Endodermal cell (in vitro differentiated cells): ENCODE data around the gene TSTD2. TPM values are rescaled to one million over a fixed set of nuclear protein-coding genes. Genes with fewer than 3 reads are reported as not detected.

ENCODE experiments used
- DNase-seq: peaks from one replicate; pipeline ENCODE4 v3.0.0-alpha.2; 2017
- H3K27ac ChIP-seq: 2 replicates; pipeline ENCODE4 v1.5.1; 2013; ENCODE audit warnings: mild to moderate bottlenecking, low read depth, low read length, moderate library complexity
- H3K27me3 ChIP-seq: 2 replicates; pipeline ENCODE4 v1.6.1; 2013; ENCODE audit warnings: mild to moderate bottlenecking, low read length, moderate library complexity; ENCODE audit not compliant: insufficient read depth, control insufficient read depth, poor library complexity, severe bottlenecking
- H3K36me3 ChIP-seq: 2 replicates; pipeline ENCODE4 v1.7.0; 2013; ENCODE audit warnings: mild to moderate bottlenecking, low read length, moderate library complexity; ENCODE audit not compliant: control insufficient read depth, insufficient read depth
- H3K4me1 ChIP-seq: one replicate; pipeline ENCODE4 v1.7.0; 2013; ENCODE audit warnings: low read length; ENCODE audit not compliant: control insufficient read depth, insufficient read depth
- H3K4me3 ChIP-seq: 2 replicates; pipeline ENCODE4 v1.5.1; 2013; ENCODE audit warnings: mild to moderate bottlenecking, low read length, moderate library complexity
- H3K9ac ChIP-seq: 2 replicates; pipeline ENCODE4 v1.6.1; 2013; ENCODE audit warnings: mild to moderate bottlenecking, low read length, moderate library complexity; ENCODE audit not compliant: poor library complexity, severe bottlenecking; ENCODE audit errors: extremely low read depth
- H3K9me3 ChIP-seq: 2 replicates; pipeline ENCODE4 v1.6.1; 2013; ENCODE audit warnings: mild to moderate bottlenecking, low read length, moderate library complexity; ENCODE audit not compliant: control insufficient read depth
- H3K27ac Mint-ChIP-seq: 2 replicates; pipeline ENCODE4 v1.8.0; 2020; ENCODE audit warnings: mixed read lengths
- H3K27me3 Mint-ChIP-seq: 2 replicates; pipeline ENCODE4 v1.8.0; 2021; ENCODE audit warnings: mild to moderate bottlenecking, mixed read lengths; ENCODE audit not compliant: insufficient read depth
- H3K36me3 Mint-ChIP-seq: 2 replicates; pipeline ENCODE4 v1.8.0; 2020; ENCODE audit warnings: low read depth, mixed read lengths
- H3K4me1 Mint-ChIP-seq: 2 replicates; pipeline ENCODE4 v1.8.0; 2020; ENCODE audit warnings: mixed read lengths
- H3K4me3 Mint-ChIP-seq: 2 replicates; pipeline ENCODE4 v1.8.0; 2020; ENCODE audit warnings: mild to moderate bottlenecking, moderate library complexity, mixed read lengths
- H3K9me3 Mint-ChIP-seq: 2 replicates; pipeline ENCODE4 v1.8.0; 2020; ENCODE audit warnings: mild to moderate bottlenecking, mixed read lengths
- WGBS, 2 experiments: methylation state at CpG; one replicate each; pipeline versions ENCODE4 v1.1.5 to v1.1.7; 2013; ENCODE audit warnings: missing lambda C conversion rate in 2 of 2, mixed read lengths in 1 of 2; ENCODE audit not compliant: insufficient coverage in 1 of 2, insufficient read length in 1 of 2; 5-methylcytosine and 5-hydroxymethylcytosine counted together
- total RNA-seq, 2 donors: library from RNA; stranded (reverse); fragmentation: NEBNext Ultra II Directional in 1 of 2; extraction: Animal tissue kit (Norgen Biotek cat#: 25700) in 1 of 2; gene quantifications; 2 replicates in 1 of 2; 3 replicates in 1 of 2; pipeline ENCODE4 v1.2.1, GENCODE V29; 2021
- TF ChIP-seq, protein P1 (sequence below): fragments of 200-600 bp; sonication (generic); conservative IDR thresholded peaks from 2 replicates; pipeline ENCODE4 v1.5.0; 2021; ENCODE audit warnings: antibody characterized with exemption, mild to moderate bottlenecking

Gene TSTD2
- total RNA-seq, 2 donors from 2014 or later: 23.0 TPM

DNA sequence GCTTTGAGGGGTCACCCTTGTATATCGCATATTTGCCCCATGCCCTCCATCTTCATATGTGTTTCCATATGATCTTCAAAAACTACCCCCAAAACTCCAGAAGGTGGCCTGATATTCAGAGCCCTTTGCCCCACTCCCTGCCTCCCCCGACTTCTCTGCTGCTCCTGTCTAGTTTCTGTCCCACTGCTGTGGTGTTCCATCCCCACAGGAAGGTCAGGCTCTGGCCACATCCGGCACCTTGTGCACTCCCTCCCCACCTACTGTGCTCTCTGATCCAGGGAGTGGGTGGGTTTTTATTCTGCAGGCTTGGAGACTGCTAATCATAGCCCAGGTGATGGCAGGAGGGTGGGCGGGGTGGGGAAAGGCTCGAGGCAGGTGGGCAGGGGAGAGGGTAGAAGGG is 79.3 kb downstream of the TSTD2 start:
- Histone ChIP-seq H3K27ac (no peak overlapping the region), H3K27me3 (no peaks in the 10 kb centered on the region), H3K9ac (no peak overlapping the region), H3K36me3 (peaks cover 7% of the 10 kb centered on the region), H3K4me1 (no peaks in the 10 kb centered on the region), H3K9me3 (no peaks in the 10 kb centered on the region), H3K4me3 (no peak overlapping the region)
- TF ChIP-seq, protein P1, sequence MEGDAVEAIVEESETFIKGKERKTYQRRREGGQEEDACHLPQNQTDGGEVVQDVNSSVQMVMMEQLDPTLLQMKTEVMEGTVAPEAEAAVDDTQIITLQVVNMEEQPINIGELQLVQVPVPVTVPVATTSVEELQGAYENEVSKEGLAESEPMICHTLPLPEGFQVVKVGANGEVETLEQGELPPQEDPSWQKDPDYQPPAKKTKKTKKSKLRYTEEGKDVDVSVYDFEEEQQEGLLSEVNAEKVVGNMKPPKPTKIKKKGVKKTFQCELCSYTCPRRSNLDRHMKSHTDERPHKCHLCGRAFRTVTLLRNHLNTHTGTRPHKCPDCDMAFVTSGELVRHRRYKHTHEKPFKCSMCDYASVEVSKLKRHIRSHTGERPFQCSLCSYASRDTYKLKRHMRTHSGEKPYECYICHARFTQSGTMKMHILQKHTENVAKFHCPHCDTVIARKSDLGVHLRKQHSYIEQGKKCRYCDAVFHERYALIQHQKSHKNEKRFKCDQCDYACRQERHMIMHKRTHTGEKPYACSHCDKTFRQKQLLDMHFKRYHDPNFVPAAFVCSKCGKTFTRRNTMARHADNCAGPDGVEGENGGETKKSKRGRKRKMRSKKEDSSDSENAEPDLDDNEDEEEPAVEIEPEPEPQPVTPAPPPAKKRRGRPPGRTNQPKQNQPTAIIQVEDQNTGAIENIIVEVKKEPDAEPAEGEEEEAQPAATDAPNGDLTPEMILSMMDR: no peak
- Mint-ChIP-seq H3K36me3 (no peaks in the 10 kb centered on the region), H3K9me3 (no peaks in the 10 kb centered on the region), H3K27me3 (no peaks in the 10 kb centered on the region), H3K4me1 (no peaks in the 10 kb centered on the region), H3K4me3 (no peak overlapping the region), H3K27ac (no peak overlapping the region)
- DNase-seq: no peak
- 84 to 90% methylated on average over 2 to 5 of the region's 5 CpGs for WGBS, 2 experiments

DNA sequence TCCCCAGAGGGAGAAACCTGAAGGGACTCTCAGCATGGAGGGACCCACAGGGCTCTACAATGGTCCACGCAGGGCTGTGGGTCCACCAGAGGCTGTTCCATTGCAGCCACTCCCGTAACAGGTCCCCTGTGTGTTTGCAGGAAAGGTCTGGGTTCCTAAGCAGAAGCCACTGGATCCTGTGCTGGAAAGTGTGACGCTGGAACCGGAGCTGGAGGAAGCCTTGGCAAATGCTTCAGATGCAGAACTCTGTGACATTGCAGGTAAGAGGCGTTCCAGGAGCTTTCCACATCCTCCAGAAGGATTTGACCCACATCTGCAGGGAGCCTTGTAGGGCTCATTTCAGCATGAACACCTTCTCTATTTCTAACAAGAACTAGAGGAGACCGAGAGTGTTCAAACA is 80.0 kb downstream of the TSTD2 start:
- TF ChIP-seq, protein P1: no peak
- no peak overlapping the region for H3K4me3 Mint-ChIP-seq

DNA sequence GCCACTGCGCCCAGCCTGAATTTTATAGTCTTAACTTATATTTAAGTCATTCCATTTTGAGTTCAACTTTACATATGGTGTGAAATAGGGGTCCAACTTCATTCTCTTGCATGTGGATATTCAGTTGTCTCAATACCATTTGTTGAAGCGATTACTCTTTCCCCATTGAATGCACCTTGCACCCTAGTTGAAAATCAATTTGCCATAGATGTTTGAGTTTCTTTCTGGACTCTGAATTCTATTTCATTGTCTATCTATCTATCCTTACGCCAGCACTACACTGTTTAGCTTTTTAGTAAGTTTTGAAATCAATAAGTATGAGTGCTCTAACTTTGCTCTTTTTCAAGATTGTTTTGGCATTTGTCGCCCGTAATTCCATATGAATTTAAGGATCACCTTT is 81.9 kb downstream of the TSTD2 start:
- TF ChIP-seq, protein P1: no peak
- Histone ChIP-seq H3K36me3 (peaks cover 7% of the 10 kb centered on the region), H3K9ac (no peak overlapping the region), H3K9me3 (no peaks in the 10 kb centered on the region), H3K27me3 (no peaks in the 10 kb centered on the region), H3K4me1 (no peaks in the 10 kb centered on the region), H3K4me3 (no peak overlapping the region), H3K27ac (no peak overlapping the region)
- no peak overlapping the region for H3K4me3 Mint-ChIP-seq
- no peaks in the 10 kb centered on the region for H3K4me1 Mint-ChIP-seq
- no peak for DNase-seq
- WGBS, 2 experiments: 94 to 100% methylated on average over 3 to 5 of the region's 5 CpGs
- peaks cover 12% of the 10 kb centered on the region for H3K36me3 Mint-ChIP-seq
- H3K27me3 Mint-ChIP-seq: no peaks in the 10 kb centered on the region
- no peak overlapping the region for H3K27ac Mint-ChIP-seq
- H3K9me3 Mint-ChIP-seq: no peaks in the 10 kb centered on the region

More for the DNA sequence above, 80.0 kb downstream of the TSTD2 start:
- Mint-ChIP-seq H3K4me1 (no peaks in the 10 kb centered on the region), H3K9me3 (no peaks in the 10 kb centered on the region), H3K27ac (no peak overlapping the region), H3K36me3 (peaks cover 6% of the 10 kb centered on the region), H3K27me3 (no peaks in the 10 kb centered on the region)
- Histone ChIP-seq H3K9me3 (no peaks in the 10 kb centered on the region), H3K4me3 (no peak overlapping the region), H3K27me3 (no peaks in the 10 kb centered on the region), H3K36me3 (peaks cover 7% of the 10 kb centered on the region), H3K4me1 (no peaks in the 10 kb centered on the region), H3K27ac (no peak overlapping the region), H3K9ac (no peak overlapping the region)
- no peak for DNase-seq
- WGBS, 2 experiments: 90 to 91% methylated on average over 4 to 6 of the region's 6 CpGs
